ENCODE data around the gene ACOXL. TPM values are rescaled to one million over a fixed set of nuclear protein-coding genes. Genes with fewer than 3 reads are reported as not detected.

Gene ACOXL
- total RNA-seq, 1 donor from 2014 or later, result not detected

DNA sequence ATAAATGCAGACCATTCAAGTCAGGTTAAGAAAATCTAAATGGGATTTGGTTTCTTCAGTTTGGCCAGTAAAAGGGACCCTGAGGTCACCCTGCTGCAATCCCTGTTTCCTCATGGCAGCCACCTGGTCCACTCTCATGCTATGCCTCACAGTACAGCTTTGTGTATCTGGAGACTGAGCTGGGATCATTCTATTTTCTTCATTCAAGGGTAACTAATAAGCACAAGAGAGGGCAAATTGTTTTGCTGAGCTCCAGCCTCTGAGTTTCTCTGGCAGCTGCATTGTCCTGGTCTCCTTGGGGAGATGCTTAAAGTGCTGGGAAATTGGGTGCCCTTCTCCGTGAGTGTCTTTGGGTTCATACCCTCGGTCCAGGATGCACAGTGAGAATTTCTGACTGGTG is 369.8 kb downstream of the ACOXL start:
- no peak for DNase-seq (ENCODE audit: low read depth in 2 of 2)

- DNase-seq (ENCODE audit: low read depth in 2 of 2), result no peak
Observed at GRCh38 chr2:111105926-111106325, 373.6 kb downstream of the ACOXL start.

DNA sequence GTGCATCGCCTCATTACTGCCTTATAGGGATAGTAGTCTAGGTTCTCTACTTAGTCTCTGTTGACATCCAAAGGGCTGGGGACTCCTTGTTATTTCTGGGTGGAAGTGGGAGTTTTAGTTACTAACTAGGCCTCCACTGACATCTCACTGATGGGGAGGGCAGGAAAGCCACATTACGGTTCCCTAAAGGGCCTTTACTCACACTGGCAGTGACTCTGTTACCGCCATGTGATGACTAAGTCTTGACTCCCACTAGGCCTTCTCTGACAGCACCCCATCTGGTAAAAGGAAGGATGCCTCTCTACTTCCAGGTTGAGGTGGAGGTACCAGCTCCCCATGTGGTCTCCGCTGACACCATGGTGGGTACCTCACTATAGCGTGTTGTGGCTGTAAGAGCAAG is 374.3 kb downstream of the ACOXL start:
- DNase-seq (ENCODE audit: low read depth in 2 of 2), result no peak

GRCh38 chr2:111108745-111109271 is 376.4 kb downstream of the ACOXL start:
- no peak for DNase-seq (ENCODE audit: low read depth in 2 of 2)

DNA sequence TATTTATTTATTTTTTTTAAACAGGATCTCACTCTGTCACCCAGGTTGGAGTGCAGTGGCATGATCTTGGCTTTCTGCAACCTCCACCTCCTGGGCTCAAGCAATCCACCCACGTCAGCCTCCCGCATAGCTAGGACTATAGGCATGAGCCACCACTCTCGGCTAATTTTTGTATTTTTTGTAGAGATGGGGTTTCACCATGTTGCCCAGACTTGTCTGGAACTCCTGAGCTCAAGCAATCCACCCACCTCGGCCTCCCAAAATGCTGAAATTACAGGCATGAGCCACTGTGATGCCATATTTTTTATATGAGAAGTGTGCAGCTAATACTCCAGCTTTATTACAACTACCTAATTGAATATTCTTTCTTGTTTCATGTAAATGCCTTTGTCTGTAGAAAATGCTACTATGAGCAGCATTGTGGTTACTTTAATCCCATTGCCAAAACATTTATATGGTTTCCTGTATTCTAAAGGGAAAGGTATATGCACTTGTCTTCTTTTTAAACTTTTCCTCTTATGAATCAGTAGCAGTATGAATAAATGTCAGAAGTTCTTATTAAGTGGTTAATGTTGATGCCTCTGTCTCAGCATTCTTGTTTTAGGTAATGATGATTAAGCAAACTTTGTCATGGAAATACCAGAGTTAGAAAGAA is 378.9 kb downstream of the ACOXL start:
- DNase-seq (ENCODE audit: low read depth in 2 of 2), result no peak

- DNase-seq (ENCODE audit: low read depth in 2 of 2), result no peak
Observed at GRCh38 chr2:111113838-111114237, 381.5 kb downstream of the ACOXL start.

DNA sequence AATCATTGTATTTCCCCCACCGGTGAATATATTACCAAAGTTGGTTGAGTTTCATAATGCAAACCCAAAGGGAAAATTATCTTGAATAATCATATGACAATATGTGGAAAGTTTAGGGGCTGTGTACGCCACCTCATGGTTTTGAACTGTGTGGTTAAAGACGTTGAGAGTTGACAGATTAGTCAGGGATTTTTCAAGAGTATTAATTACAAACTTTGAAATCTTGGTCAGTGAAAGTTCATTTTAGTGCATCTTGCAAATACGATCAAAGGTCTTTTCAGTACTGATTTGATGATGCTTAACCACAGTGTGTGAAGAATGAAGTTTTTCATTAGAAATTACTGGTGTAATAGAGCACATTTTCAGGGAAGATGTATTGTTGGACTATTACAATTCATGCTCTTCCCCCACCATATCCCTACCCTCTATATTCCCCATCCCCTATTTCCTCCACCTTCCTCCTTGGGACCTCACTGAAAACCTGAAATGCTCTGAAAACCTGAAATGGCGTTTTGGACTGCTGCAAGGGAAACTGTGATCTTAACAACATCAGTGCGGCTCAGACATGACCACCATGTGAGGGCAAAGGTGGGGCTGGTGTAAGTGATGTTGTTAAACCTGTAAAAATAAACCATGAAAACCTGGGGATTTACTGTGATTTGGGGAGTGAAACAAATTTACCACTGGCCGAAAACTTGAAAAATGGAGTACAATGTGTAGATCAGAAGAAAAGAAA is 383.8 kb downstream of the ACOXL start:
- DNase-seq (ENCODE audit: low read depth in 2 of 2), result no peak

DNA sequence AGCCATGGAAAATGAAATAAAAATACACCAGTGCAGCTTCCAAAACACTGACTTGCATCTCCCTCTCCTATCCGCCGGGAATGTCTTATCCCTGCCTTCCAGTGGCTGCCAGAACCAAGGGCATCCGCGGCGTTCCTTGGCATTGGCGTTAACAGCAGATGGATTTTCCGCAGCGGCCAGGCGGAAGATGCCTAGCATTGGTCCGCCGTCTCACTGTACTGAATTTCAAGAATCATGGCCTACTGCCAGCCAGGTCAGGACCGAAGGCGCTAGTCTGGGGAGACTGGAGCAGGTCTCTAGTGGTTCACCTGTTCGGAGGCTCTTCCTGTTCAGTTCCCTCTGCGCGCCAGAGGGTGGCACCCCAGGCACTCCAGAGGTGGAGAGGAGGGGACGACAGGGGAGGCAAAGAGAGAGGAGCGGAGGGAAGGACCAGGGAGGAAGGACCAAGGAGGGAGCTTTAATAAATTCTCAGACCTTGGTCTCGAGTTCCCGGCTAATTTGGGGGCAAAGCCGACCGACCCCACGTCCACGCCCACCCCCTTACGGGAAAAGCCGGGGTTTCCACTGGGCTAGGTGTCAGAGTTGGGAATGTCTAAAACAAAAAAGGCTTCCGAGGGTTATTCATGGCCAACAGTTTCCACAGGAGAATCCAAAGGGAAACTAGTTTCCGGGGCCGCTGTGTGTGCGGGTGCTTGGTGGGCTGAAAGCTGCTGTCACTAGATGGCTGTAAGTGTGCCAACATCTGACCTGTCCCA is 384.6 kb downstream of the ACOXL start:
- DNase-seq (ENCODE audit: low read depth in 2 of 2), result peak; percentile 75 to 80

- peak; percentile 45 to 73 for DNase-seq (ENCODE audit: low read depth in 2 of 2)
Observed at GRCh38 chr2:111117598-111118480, 385.5 kb downstream of the ACOXL start.

DNA sequence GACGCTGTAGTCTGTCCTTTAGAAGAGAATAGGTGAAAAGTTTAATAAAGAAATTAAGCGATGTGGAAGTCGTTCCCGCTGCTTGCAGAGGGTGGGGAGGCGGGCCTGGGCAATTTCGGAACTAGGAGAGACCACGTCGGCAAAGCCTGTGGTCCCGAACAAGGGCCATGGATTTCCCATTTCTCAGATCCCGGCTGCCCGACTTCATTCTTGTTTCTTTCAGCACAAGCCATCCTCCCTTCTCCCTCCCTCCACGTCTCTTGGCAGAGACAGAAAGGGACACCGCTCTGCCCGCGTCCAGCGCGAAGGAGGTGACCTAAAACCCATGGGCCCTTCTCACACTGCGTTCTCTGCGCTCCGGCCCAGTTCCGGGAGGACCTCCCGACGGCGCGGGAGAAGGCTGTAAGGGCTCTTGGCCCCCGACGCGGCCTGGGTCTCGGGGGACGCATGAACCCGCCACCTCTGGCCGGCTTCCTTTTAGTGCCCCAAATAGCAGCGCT is 386.2 kb downstream of the ACOXL start:
- DNase-seq (ENCODE audit: low read depth in 2 of 2), result peak in 1 of 2 donors; percentile 8

DNA sequence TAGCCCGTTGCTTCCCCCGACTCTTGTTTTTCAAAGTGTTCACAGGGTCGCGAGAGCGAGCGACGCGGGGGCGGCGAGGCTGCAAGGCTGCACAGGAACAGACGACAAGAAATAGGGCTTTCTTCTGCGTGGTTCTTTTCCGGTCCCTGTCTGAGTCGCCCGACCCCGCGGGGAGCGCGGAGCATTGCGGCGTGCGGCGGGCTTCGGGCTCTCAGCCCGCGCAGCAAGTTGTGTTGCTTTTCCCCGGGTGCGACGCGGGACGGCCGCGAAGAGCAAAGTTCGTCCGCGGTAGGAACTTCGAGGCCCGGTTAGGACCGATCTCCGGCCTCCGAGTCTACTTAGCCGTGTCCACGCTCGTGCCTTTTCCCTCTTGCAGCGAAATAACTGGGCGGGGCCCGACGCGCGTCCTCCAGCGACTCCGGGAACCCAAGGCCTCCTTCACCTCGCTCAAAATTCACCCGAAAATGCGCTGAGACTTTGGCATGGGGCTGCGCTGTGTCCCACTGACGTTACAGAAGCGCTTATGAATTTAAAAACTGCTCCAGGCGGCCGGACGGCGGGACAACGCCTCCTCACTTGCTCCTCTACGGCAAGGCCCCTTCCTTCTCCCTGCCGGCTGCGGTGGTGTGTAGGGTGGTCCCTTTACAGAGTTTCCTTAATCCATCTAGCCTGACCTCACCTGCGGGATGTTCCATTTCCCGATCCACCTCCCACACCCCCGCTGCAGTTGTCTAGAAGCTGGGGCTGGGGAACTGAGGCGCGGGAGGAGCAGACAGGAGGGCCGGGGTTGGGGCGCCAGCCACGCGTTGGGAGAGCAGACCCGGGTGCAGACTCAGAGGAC is 386.8 kb downstream of the ACOXL start:
- DNase-seq (ENCODE audit: low read depth in 2 of 2), result peak in 1 of 2 donors; percentile 22

DNA sequence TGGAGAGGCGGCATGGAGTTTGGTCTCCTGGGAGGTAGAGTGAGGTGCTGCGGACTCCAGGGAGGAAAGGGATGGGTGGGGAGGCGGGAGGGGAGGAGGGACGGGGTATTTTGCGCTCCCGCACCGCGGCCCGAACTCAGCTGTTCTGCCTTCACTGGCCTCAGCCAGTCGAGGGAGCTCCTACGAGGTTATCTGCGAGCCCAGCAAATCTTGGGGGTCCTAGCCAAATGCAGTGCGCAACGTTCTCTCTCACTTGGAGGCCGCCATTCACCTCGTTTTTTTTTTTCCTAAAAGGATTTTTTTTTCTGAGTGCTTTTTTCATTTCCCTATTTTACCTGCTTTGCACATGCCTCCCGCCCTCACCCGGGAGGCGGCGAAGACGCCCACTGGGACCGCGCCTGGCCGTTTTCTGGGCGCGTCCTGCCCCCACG is 387.5 kb downstream of the ACOXL start:
- no peak for DNase-seq (ENCODE audit: low read depth in 2 of 2)

DNA sequence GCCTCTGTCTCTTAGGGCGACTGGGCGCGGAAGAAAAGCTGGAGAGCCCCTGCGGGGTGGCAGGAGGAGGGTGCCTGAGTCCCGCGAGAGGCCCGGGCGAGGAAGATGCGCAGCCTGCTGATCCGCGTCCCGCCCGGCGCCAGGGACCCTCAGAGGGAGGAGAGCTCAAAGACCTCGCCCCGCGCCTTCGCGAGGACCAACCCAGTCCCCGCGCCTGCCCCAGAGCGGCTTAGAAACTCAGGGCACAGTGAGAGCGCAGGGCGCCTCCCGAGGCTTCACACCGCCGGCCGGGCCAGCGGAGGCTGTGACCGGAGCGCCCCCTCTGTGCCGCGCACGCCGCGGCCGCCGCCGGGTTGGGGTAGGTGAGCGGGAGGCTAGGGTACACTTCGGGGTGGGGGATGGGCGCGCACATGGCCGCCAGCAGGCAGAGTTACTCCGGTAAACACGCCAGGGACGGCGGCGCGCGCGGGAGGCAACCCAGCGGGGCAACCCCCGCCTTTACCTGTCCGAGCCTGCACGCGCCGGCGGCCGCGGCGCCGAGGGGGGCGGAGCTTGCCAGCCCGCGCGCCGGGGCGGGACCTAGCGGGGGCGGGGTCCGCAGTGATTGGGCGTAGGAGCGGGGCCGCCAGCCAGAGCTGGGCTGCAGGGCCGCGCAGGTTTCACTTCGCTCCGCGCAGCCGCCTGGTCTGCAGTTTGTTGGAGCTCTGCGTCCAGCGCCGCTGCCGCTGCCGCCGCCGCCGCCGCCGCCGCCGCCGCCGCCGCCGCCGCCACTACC is 388.1 kb downstream of the ACOXL start, which contains the start of gene BCL2L11:
Gene BCL2L11, plus strand, starts transcription at position 662 of the 775 bp plus-strand sequence. CDS start 2,832 bp downstream, outside the sequence.
- peak; percentile 94 to 97 for DNase-seq (ENCODE audit: low read depth in 2 of 2)

DNA sequence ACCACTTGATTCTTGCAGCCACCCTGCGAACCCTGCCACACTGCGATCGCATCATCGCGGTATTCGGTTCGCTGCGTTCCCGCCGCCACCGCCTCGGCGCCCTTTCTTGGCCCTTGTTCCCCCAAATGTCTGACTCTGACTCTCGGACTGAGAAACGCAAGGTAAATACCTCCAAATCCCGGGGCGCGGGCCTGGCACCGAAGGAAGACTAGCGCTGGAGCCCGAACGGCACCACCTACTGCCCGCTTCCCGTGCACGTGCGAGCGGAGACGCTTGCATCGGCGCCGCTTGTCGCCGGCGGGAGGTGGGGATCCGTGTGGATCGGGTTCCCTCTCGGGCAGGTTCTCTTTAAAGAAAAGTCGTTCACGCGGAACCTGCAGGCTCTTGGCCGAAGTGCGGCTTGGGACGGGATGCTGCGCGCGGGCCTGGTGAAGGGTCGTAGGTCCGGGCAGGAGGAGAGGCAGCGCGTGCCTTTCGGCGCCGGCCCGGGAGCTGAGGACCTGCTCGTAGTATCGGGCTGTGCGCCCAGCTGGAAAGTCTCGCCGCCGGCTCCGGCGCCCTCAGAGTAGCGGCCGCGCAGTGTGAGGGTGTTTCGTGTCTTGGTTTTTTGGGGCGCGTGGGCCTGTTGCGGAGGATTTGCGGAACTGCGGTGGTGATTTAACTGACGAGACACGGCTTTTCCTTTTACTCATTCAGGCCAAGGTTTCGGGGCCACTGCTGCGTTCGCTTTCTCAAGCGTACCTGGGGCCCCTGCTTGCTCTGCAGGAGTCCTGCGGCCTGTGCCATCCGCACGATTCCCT is 388.9 kb downstream of the ACOXL start:
- DNase-seq (ENCODE audit: low read depth in 2 of 2), result peak; percentile 44 to 48

DNA sequence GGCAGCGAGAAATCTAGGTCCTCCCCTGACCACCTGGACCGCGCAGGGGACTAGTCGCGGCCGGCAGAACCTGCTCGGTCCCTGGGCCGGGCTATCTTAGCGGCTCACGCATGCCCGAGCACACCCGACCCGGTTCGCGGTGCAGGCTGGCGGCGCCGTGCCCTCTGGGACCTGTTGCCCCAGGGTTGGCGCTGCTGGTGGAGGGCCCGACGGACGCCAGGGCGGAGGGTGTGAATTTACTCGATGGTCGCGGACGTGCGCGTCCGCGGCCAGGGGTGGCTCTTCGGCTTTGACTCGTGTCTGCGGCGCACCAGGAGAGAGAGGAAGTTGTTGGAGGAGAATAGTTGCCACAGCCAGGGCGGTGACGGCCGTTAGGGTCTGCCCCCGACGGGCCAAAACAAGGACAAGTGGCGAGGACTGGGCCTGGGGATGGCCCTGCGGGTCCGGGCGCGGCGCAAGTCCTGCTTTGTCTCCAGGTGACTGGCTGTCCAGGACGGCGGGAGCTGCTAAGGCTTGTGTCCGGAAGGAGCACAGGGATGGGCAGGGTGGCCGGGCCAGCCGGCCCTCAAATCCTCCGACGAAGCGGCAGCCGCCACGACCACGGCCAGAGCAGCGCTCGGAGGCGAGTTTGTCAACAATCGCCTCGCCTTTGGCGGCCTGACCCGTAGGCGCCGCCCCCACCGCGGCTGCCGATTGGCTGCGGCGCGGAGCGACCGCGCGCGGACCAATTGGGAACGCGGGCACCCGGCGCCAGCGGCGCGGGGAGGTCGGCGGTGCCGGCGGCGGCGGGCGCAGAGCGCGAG is 389.7 kb downstream of the ACOXL start:
- DNase-seq (ENCODE audit: low read depth in 2 of 2), result peak; percentile 90 to 94

- peak; percentile 93 to 96 for DNase-seq (ENCODE audit: low read depth in 2 of 2)
Observed at GRCh38 chr2:111122631-111123421, 390.5 kb downstream of the ACOXL start.
